Epithelial cell of esophagus (primary cell): Measurements from ENCODE around the gene SLC11A1.
A peak's percentile ranks its signal among the peaks of the same experiment; 100 is the strongest.

Experiments
- DNase-seq: peaks from one replicate; pipeline ENCODE4 v3.0.0; 2010; ENCODE audit warnings: low read depth
- H3K4me3 ChIP-seq: 2 replicates; pipeline ENCODE4 v1.5.1; 2011; ENCODE audit warnings: mild to moderate bottlenecking, low read length, control low read depth
- TF ChIP-seq, protein P1 (sequence below): IDR thresholded peaks from 2 replicates; pipeline ENCODE4 v1.5.1; 2011; ENCODE audit warnings: low read depth, mild to moderate bottlenecking, low read length, control low read depth, inconsistent platforms; ENCODE audit not compliant: insufficient read depth; ENCODE audit errors: missing control alignments

Gene SLC11A1

DNA sequence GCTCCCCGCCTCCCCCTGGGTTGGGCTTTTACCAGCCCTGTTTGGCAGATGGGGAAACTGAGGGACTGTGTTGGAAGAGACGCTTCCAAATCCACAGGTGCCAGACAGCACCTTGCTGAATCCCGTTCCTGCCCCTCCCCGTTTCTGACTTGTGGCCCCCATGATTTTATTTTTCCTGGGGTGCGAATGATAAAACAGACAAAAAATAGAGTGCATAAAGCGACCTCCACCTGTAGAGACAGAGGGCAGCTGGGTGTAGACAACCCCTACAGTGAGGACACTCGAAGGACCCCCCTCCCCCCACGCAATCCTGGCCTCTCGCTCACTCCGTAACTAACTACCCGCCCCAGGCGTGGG, 15.4 kb downstream of the SLC11A1 start:
- DNase-seq, result no peak
- TF ChIP-seq, protein P1, sequence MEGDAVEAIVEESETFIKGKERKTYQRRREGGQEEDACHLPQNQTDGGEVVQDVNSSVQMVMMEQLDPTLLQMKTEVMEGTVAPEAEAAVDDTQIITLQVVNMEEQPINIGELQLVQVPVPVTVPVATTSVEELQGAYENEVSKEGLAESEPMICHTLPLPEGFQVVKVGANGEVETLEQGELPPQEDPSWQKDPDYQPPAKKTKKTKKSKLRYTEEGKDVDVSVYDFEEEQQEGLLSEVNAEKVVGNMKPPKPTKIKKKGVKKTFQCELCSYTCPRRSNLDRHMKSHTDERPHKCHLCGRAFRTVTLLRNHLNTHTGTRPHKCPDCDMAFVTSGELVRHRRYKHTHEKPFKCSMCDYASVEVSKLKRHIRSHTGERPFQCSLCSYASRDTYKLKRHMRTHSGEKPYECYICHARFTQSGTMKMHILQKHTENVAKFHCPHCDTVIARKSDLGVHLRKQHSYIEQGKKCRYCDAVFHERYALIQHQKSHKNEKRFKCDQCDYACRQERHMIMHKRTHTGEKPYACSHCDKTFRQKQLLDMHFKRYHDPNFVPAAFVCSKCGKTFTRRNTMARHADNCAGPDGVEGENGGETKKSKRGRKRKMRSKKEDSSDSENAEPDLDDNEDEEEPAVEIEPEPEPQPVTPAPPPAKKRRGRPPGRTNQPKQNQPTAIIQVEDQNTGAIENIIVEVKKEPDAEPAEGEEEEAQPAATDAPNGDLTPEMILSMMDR, result no peak
- H3K4me3 ChIP-seq, result peak overlapping the region; percentile 86

DNA sequence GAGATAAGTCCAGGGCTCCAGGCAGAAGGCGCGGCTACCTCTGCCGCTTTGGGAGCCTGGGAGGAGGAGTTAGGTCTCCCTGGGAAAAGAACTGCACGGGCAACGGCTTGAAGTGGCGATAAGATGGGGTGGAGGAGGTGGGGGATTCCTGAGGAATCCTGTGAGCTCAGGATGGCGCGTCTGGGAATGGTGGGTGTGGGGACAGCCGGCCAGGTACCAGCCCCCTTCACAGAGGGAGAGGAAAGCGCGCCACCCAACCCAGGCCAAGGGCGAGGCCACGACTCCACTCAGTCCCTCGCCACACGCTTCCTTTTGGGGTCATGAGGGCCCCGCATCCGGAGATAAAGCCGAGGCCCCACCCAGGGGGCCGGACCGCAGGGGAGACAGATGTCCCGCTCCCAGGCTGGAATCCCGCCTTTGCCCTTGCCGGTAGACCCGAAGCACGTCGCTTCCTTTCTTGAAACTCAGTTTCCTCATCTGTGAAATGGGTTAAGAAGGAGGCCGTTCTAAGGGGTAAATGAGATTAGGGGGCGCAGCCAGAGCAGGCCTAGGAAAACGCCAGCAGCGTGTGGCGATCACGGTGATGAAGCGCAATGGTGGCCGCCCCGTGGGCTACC, 15.9 kb downstream of the SLC11A1 start:
- TF ChIP-seq, protein P1, result no peak
- peak; percentile 88 for DNase-seq
- H3K4me3 ChIP-seq, result peak overlapping the region; percentile 86

DNA sequence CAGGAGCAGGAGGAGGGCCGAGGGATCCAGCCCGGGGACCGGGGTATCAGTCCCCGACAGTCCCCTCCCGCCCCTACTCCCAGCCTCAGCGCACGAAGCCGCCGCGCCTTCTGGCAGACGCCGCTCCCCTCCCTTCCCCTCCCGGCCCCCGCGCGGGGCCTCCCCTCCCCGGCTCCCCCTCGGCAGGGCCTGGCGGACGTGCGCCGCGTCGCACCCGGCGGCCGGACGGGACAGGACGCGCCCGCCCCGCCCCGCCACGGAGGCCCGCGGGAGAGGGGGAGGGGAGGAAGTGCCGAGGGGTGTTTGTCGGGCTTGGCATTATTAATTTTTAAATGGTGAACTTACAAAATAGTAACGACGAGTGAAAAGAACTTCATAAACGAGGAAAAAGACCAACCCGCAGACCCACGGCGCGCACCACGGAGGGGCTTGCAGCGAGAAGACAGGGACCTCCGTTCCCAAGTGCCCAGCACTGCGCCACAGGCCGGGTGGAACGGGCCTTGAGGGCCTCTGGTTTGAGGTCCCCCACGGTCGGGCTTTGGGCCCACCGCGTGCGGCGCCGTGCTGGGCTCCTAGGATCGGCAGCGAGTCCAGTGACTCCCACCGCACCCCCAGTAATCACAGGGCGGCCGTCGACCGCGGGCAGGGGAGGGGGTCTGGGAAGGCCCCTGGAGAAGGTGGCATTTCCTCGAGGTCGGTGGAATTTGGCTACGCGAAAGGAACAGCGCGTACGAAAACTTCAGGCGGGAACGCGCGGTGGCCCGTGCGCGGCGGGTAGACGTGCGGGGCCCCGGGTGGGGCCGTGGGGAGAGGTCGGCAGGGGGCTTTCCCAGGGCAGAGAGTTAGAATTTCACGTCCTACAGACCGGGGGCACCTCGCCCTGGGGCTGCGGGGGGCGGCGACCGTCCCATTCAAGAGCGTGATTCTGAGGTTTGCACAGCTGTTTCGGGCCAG, 16.6 kb downstream of the SLC11A1 start:
- peak overlapping the region; percentile 86 for H3K4me3 ChIP-seq
- peak; percentile 83 for DNase-seq
- TF ChIP-seq, protein P1, result no peak

DNA sequence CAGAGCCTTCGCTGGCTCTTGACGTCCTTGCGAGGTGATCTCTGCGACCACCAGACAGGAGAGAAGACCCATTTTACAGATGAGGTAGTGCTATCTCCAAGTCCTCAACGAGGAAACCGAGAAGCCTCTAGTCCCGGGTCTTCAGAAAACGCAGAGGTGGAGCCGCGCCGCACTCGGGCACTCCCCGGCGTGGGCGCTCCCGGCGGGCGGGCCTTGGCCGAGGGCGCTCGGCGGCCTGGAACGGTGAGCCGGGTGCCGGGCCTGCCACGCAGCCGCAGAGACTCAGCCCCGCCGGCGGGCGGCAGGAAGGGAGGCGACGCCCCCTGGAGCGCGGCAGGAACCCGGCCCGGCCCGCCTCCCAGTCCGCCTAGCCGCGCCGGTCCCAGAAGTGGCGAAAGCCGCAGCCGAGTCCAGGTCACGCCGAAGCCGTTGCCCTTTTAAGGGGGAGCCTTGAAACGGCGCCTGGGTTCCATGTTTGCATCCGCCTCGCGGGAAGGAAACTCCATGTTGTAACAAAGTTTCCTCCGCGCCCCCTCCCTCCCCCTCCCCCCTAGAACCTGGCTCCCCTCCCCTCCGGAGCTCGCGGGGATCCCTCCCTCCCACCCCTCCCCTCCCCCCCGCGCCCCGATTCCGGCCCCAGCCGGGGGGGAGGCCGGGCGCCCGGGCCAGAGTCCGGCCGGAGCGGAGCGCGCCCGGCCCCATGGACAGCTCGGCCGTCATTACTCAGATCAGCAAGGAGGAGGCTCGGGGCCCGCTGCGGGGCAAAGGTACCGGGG, 17.5 kb downstream of the SLC11A1 start, which contains the start of gene CTDSP1:
TSS of gene CTDSP1 (plus strand) at position 478 of the 776 bp plus-strand sequence. CDS start at position 701, 223 bp downstream.
- peak within 1 kb of the TSS; percentile 75 for H3K4me3 ChIP-seq
- DNase-seq, result peak; percentile 98

DNA sequence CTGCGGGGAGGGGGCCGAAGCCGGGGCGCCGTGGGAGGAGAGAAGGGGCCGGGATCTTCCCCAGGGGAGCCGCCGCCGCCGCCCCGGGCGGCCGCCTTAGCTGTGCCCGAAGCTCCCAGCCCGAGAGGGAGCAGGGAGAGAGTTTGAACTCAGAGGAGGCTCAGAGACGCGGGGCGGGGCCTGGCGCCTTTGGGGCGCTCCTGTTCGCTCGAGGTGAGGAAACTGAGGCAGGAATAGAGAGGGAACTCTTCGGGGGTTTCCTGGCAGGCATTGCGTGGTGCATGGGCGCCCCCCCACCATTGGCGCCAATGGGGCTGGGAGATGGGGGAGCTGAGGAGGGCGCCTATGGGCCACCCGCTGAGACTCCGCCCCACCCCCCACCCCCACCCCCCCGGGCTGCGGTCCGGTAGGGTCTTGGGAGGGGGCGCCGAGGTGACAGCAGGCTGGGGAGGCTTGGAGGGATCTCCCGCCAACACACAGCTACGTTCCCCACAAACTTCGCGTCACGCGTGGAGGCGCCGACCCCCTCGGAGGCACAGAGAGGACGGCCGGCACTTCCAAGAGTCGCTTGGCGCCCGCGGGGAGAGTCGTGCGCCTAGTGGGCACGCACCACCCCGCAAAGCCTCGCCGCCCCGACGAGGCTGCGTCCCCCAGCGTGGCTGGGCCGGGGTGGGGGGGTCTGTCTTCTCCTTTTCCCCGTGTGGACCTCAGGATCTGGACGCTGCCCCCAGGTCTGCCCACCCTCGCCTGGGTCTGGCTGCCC, 18.3 kb downstream of the SLC11A1 start:
- TF ChIP-seq, protein P1, result no peak
- DNase-seq, result peak; percentile 28

More for the DNA sequence above, 17.5 kb downstream of the SLC11A1 start, which contains the start of gene CTDSP1:
- TF ChIP-seq, protein P1, result no peak

More for the DNA sequence above, 18.3 kb downstream of the SLC11A1 start:
- peak overlapping the region; percentile 63 for H3K4me3 ChIP-seq
